GM12878 (cell line): ENCODE data around the gene STX7. TPM values are rescaled to one million over a fixed set of nuclear protein-coding genes. Genes with fewer than 3 reads are reported as not detected.

Experiments
- ATAC-seq: fragments of 200-7000 bp; cut with Tn5 transposase; 3 replicates; pipeline ENCODE4 v1.9.1; 2020; ENCODE audit warnings: mild to moderate bottlenecking, moderate library complexity
- BruUV-seq: library from RNA; stranded (reverse); fragments of 400-500 nt; replicated peaks from 2 replicates; lab custom pipeline; 2021; lab: Mats Ljungman, UMichigan
- CTCF ChIA-PET: fragments of 300-600 bp; sonication (Branson Sonifier 250); formaldehyde crosslinking; extraction: SDS; loops from one replicate; lab custom pipeline; 2021; ENCODE audit warnings: inconsistent platforms; lab: Yijun Ruan, JAX
- POLR2A ChIA-PET: fragments of 350-600 bp; formaldehyde crosslinking; extraction: SDS; loops from one replicate; lab custom pipeline; 2021; ENCODE audit warnings: inconsistent platforms; lab: Charles Lee
- RAD21 ChIA-PET: fragments of 300-600 bp; sonication (Branson Sonifier 250); formaldehyde crosslinking; loops from one replicate; lab custom pipeline; 2023; ENCODE audit warnings: antibody characterized with exemption; ENCODE audit not compliant: unreplicated experiment; lab: Charles Lee
- SMC1A ChIA-PET: fragments of 300-600 bp; sonication (Branson Sonifier 250); formaldehyde crosslinking; loops from one replicate; lab custom pipeline; 2023; ENCODE audit not compliant: unreplicated experiment, uncharacterized antibody; lab: Charles Lee
- DNase-seq: peaks from one replicate; pipeline ENCODE4 v3.0.0-alpha.2; 2011; ENCODE audit warnings: low read depth, low spot score
- FAIRE-seq: peaks from 3 replicates; lab custom pipeline; 2011; peaks lifted over from hg19 to GRCh38; lab: Jason Lieb, UNC
- H2AFZ ChIP-seq: 2 replicates; pipeline ENCODE4 v1.6.0; 2011; ENCODE audit warnings: low read depth, low read length, control low read depth; ENCODE audit not compliant: control insufficient read depth
- H3K27ac ChIP-seq: 2 replicates; pipeline ENCODE4 v1.5.1; 2011; ENCODE audit warnings: control low read depth; ENCODE audit not compliant: control insufficient read depth, insufficient read depth
- H3K27me3 ChIP-seq, 2 experiments: replicated peaks in 1 of 2; 2 replicates each; pipeline versions ENCODE4 v1.6.0 to v1.6.1; 2011; ENCODE audit warnings: low read length in 1 of 2; ENCODE audit not compliant: control insufficient read depth in 2 of 2, insufficient read depth in 2 of 2
- H3K36me3 ChIP-seq, 2 experiments: 2 replicates each; pipeline ENCODE4 v1.5.1; 2011; ENCODE audit warnings: low read length in 1 of 2; ENCODE audit not compliant: control insufficient read depth in 2 of 2, insufficient read depth in 2 of 2
- H3K4me1 ChIP-seq: 2 replicates; pipeline ENCODE4 v1.6.1; 2011; ENCODE audit warnings: mild to moderate bottlenecking, low read length, moderate library complexity, mixed read lengths; ENCODE audit not compliant: control insufficient read depth, insufficient read depth
- H3K4me2 ChIP-seq: 2 replicates; pipeline ENCODE4 v1.6.0; 2011; ENCODE audit warnings: control low read depth; ENCODE audit not compliant: control insufficient read depth, insufficient read depth
- H3K4me3 ChIP-seq: fragments of 200-600 bp; sonication (generic); 2 replicates; pipeline ENCODE4 v1.5.1; 2016
- H3K79me2 ChIP-seq: 2 replicates; pipeline ENCODE4 v1.6.0; 2011; ENCODE audit warnings: low read length; ENCODE audit not compliant: control insufficient read depth, insufficient read depth
- H3K9ac ChIP-seq: 2 replicates; pipeline ENCODE4 v1.8.0; 2011; ENCODE audit warnings: low read length, control low read depth, mixed read lengths; ENCODE audit not compliant: control insufficient read depth, insufficient read depth
- H3K9me3 ChIP-seq: replicated peaks from 3 replicates; pipeline ENCODE4 v1.5.1; 2011; ENCODE audit warnings: mild to moderate bottlenecking, low read length; ENCODE audit not compliant: control insufficient read depth, insufficient read depth
- H4K20me1 ChIP-seq: 2 replicates; pipeline ENCODE4 v1.6.0; 2011; ENCODE audit not compliant: control insufficient read depth, insufficient read depth
- BCL11A ChIP-seq: IDR thresholded peaks from 2 replicates; pipeline ENCODE4 v1.6.1; 2011; ENCODE audit warnings: low read depth, low read length
- CHD1 ChIP-seq: IDR thresholded peaks from 2 replicates; pipeline ENCODE4 v1.6.1; 2012; ENCODE audit warnings: low read depth, low read length, improper control_type of control experiment
- CREB1 ChIP-seq: IDR thresholded peaks from 2 replicates; pipeline ENCODE4 v1.6.1; 2012; ENCODE audit warnings: low read depth, mild to moderate bottlenecking, inconsistent platforms
- E2F4 ChIP-seq: IDR thresholded peaks from 2 replicates; pipeline ENCODE4 v1.6.1; 2012; ENCODE audit warnings: low read depth, low read length, improper control_type of control experiment
- FOXM1 ChIP-seq: IDR thresholded peaks from 2 replicates; pipeline ENCODE4 v1.6.1; 2012; ENCODE audit warnings: low read depth, mild to moderate bottlenecking, inconsistent platforms, low read length, moderate library complexity
- HDAC6 ChIP-seq: fragments of 200-600 bp; sonication (generic); IDR thresholded peaks from one replicate; pipeline ENCODE4 v1.8.0; 2017; ENCODE audit warnings: antibody characterized with exemption; ENCODE audit not compliant: unreplicated experiment
- KAT2A ChIP-seq: conservative IDR thresholded peaks from 2 replicates; pipeline ENCODE4 v1.6.1; 2011; ENCODE audit warnings: low read depth, low read length; ENCODE audit not compliant: control insufficient read depth
- KDM1A ChIP-seq: fragments of 200-600 bp; sonication (generic); IDR thresholded peaks from 2 replicates; pipeline ENCODE4 v1.6.1; 2016; ENCODE audit warnings: borderline replicate concordance
- PML ChIP-seq: IDR thresholded peaks from 2 replicates; pipeline ENCODE4 v1.6.1; 2012; ENCODE audit warnings: low read length, inconsistent platforms
- POLR2A ChIP-seq: IDR thresholded peaks from 2 replicates; pipeline ENCODE4 v1.6.1; 2011; ENCODE audit warnings: low read depth, mild to moderate bottlenecking, low read length
- POLR2AphosphoS2 ChIP-seq: IDR thresholded peaks from 2 replicates; pipeline ENCODE4 v1.6.1; 2011; ENCODE audit warnings: low read depth, mild to moderate bottlenecking, low read length, improper control_type of control experiment, moderate library complexity
- RAD21 ChIP-seq: IDR thresholded peaks from 2 replicates; pipeline ENCODE4 v1.6.1; 2011; ENCODE audit warnings: mild to moderate bottlenecking, low read depth, low read length, moderate library complexity; ENCODE audit not compliant: insufficient read depth
- RCOR1 ChIP-seq: conservative IDR thresholded peaks from 2 replicates; pipeline ENCODE4 v1.6.1; 2012; ENCODE audit warnings: low read depth, low read length, improper control_type of control experiment
- RELB ChIP-seq: fragments of 450-650 bp; IDR thresholded peaks from 2 replicates; pipeline ENCODE4 v1.6.1; 2017; ENCODE audit warnings: low read depth, mild to moderate bottlenecking, moderate library complexity
- TARDBP ChIP-seq: IDR thresholded peaks from 2 replicates; pipeline ENCODE4 v1.6.1; 2016; ENCODE audit warnings: borderline replicate concordance
- ZSCAN29 ChIP-seq: fragments of 450-650 bp; IDR thresholded peaks from 2 replicates; pipeline ENCODE4 v1.6.1; 2017; ENCODE audit warnings: mild to moderate bottlenecking, moderate library complexity
- WGBS: methylation state at CpG from one replicate; pipeline ENCODE4 v1.1.6; 2016; ENCODE audit warnings: low lambda C conversion rate; ENCODE audit not compliant: insufficient replicate concordance, insufficient coverage; ENCODE audit errors: missing lambda C conversion rate; 5-methylcytosine and 5-hydroxymethylcytosine counted together
- in situ Hi-C: fragments of 300-500 bp; cut with MboI; formaldehyde crosslinking; loops from 9 replicates; pipeline ENCODE4 v1.14.3; 2018; ENCODE audit warnings: mixed read lengths
- intact Hi-C: fragments of 100-400 bp; cut with micrococcal nuclease; formaldehyde crosslinking; loops from one replicate; pipeline ENCODE4 v1.14.2; 2022; ENCODE audit not compliant: unreplicated experiment
- polyA plus RNA-seq, 11 experiments: library from polyadenylated mRNA; depleted of rRNA in 4 of 11; unstranded in 6 of 11; stranded (reverse) in 5 of 11; fragments of >200 nt; fragmentation: Nextera tagmentation in 4 of 11; fragmentation: Illumina TruSeq in 1 of 11; extraction: Ambion mirVana in 4 of 11; extraction: Trizol in 1 of 11; gene quantifications; 1 replicate in 1 of 11; 2 replicates in 10 of 11; pipeline versions ENCODE4 v1.2.1 to v1.2.3, GENCODE V29; 2011 to 2016; ENCODE audit warnings: inconsistent platforms in 2 of 11, missing spikeins in 2 of 11, low read depth in 1 of 11
- total RNA-seq, 4 experiments: library from RNA; depleted of rRNA in 3 of 4; stranded (reverse); fragments of >200 nt in 3 of 4; fragmentation: Illumina TruSeq in 1 of 4; extraction: Trizol in 1 of 4; gene quantifications; 2 replicates each; pipeline versions ENCODE4 v1.2.1 to v1.2.3, GENCODE V29; 2013 to 2021

STX7 gene
- total and polyA plus RNA-seq, 10 of the 15 experiments (the other 5 are each of a cell fraction or from before 2014, with no cell fraction given) = 26.5 to 75.5 (median 51.3) TPM

- Histone ChIP-seq H3K4me3 (no peak overlapping the region), H4K20me1 (no peaks in the 10 kb centered on the region), H3K27me3 (no peaks in the 10 kb centered on the region), H3K27ac (no peak overlapping the region), H2AFZ (no peak overlapping the region), H3K9me3 (no peaks in the 10 kb centered on the region; the same call in 2 of the 3 replicates), H3K9ac (no peak overlapping the region), H3K4me1 (no peaks in the 10 kb centered on the region), H3K36me3 (peaks cover 0 to 5% of the 10 kb centered on the region in 2 experiments; a peak in 1 of 4 replicates), H3K79me2 (no peaks in the 10 kb centered on the region), H3K4me2 (no peak overlapping the region)
- RAD21 ChIA-PET = no interaction called here
- WGBS = 100% methylated on average over 4 of the region's 4 CpGs
- no peak for DNase-seq
- POLR2A ChIA-PET = no interaction called here
- SMC1A ChIA-PET = interaction anchor here (1.0 to 1.4 kb wide), 3 partner anchors 8 to 166 kb away, joined by 3 to 5 read pairs (median 4); no protein-coding TSS in a partner anchor
- BruUV-seq = no TSS peak
- TF ChIP-seq HDAC6 (no peak), E2F4 (no peak), FOXM1 (no peak), POLR2A (no peak), CREB1 (no peak), BCL11A (no peak), ZSCAN29 (no peak), CHD1 (no peak), RAD21 (no peak), KAT2A (no peak), TARDBP (no peak), RELB (no peak), KDM1A (no peak), PML (no peak), POLR2AphosphoS2 (no peak), RCOR1 (no peak)
- intact Hi-C loops (no loop called here), in situ Hi-C loops (no loop called here)
- no peak for ATAC-seq
- FAIRE-seq = no peak
- CTCF ChIA-PET = interaction anchor here (1.0 to 2.0 kb wide), 2 partner anchors 21 to 39 kb away, joined by 3 to 4 read pairs; no protein-coding TSS in a partner anchor
Observed at GRCh38 chr6:132446141-132446854, 66.6 kb downstream of the STX7 start.
